Erythroblast (primary cell): ENCODE measurements around the gene COQ6.
"Not testable (repeated sequence)": the region's sequence is repeated elsewhere in the genome, so short reads cannot be mapped to it uniquely, and the experiment has no call there.

Experiments used
- DNase-seq, 2 experiments: peaks; one replicate each; lab custom pipeline; 2025; lab: John Stamatoyannopoulos, UW
- GATA1 ChIP-seq: IDR thresholded peaks from 2 replicates; pipeline ENCODE4 v1.6.1; 2011; ENCODE audit warnings: low read depth, mild to moderate bottlenecking, control low read depth, low read length, moderate library complexity
- POLR2A ChIP-seq: IDR thresholded peaks from 2 replicates; pipeline ENCODE4 v1.6.1; 2011; ENCODE audit warnings: mild to moderate bottlenecking, low read length

Gene COQ6

DNA sequence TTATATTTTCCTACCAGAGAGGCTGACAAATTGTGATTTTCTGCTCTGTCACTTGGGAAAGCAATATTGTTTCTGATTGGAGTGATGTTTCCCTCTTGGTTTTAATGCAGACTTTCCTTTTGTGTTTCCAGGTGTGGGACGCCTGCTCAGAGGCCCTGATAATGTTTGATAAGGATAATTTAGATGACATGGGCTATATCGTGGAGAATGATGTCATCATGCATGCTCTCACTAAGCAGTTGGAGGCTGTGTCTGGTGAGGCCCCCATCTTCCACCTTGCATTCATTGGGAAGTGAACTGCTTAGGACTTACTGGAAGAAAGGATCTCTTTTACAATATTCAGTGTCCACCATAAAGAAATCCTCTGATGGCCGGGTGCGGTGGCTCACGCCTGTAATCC, 5.6 kb downstream of the COQ6 start:
- TF ChIP-seq GATA1 (no peak), POLR2A (no peak)
- no peak for DNase-seq

DNA sequence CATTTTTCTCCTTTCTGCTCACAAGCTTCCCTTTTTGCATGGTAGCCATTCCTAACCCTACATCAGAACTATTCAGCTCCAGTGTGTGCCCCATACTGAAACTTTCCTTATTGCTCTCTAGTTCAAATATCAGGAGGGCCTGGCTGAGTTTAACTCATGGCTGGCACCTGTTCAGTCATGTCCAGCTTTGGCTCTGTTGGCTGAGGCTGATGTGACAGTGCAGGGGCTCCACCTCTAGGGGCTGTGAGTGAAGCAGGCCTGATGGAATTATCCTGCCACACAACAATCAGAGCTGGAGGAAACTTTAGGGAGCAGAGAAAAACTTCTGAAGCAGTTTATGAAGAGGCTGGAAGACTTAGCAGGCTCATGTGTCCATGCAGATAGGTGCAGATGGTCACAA, 8.5 kb downstream of the COQ6 start:
- TF ChIP-seq POLR2A (no peak), GATA1 (no peak)
- DNase-seq = no peak

DNA sequence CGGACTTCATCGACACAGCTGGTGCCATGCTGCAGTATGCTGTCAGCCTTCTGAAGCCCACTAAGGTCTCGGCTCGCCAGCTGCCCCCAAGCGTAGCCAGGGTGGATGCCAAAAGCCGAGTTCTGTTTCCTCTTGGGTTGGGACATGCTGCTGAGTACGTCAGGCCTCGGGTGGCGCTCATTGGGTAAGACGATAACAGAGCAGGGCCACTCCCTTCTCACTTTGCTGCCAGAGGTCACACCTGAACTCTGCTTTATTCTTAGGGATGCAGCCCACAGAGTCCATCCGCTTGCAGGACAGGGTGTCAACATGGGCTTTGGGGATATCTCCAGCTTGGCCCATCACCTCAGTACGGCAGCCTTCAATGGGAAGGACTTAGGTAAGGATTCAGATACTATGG, 11.1 kb downstream of the COQ6 start:
- no peak for TF ChIP-seq GATA1
- no peak for TF ChIP-seq POLR2A

DNA sequence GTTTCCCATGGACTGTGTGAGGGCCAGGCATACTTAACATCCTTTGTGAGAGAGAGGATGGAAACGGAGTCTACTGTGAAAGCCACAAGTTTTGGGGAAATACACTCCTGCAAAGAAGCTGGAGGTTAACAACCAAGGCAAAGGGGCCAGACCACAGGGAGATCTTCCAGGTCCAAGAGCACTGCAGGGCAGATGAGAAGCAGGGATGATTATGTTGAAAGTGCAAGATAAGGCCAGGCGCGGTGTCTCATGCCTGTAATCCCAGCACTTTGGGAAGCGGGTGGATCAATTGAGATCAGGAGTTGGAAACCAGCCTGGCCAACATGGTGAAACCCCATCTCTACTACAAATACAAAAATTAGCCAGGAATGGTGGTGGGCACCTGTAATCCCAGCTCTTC, 15.1 kb downstream of the COQ6 start:
- TF ChIP-seq POLR2A = no peak
- no peak for TF ChIP-seq GATA1
- no peak for DNase-seq

More for the DNA sequence above, 11.1 kb downstream of the COQ6 start:
- no peak for DNase-seq

DNA sequence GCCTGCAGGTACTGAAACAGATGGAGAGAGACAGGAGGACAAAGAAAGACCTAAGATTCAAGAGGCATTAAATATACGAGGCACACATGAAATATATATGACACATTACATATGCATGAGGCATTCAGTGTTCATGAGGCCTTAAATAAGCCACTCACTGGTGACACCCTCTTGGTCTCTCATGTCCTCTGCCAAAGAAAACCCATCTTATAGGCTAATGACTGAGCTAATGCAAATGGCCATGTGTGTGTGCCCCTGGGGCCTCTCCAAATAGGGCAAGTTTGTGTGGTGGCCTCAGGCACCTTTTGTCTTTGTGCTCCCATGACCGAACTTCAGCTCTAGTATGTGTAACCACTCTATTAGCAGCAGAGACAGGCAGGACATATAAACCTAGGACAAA, 18.8 kb downstream of the COQ6 start:
- DNase-seq = no peak
- TF ChIP-seq GATA1 (no peak), POLR2A (no peak)

DNA sequence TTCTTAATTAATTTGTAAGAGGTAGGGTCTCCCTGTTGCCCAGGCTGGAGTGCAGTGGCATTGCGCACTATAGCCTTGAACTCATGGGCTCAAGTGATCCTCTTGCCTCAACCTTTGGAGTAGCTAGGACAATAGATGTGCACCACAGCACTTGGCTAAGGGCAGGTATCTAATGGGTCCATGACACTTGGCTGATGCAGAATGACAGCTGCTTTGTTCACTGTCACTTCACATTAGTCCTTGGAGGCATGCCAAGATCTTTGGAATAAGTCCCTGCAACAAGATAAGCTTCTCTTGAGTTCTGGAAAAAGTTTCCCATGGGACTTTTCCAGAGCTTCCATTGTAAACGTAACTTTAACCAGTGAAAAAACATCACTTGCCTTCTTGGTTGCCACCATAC, 23.4 kb downstream of the COQ6 start:
- TF ChIP-seq POLR2A (no peak), GATA1 (no peak)
- DNase-seq = peak; percentile 12 to 15

GRCh38 chr14:73976125-73976524, 26.0 kb downstream of the COQ6 start:
- TF ChIP-seq GATA1 (no peak), POLR2A (no peak)
- DNase-seq = no peak

DNA sequence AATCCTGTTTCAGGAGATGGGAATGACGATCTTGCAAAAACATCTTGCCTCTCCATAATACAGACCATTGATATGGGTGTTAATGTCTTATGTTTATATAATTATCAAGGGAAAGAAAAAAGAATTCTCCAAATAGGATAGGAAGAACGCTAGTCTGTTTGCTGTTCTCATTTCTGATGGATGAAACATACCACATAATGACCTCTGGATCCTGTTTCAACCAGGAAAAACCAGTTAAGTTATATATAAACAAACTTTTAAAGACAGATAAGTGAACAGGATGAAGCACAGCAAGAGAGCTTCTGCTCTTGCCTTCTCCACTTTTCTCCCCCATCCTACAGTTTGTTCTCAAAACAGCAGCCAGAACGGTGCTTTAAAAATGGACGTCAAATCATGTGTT, 27.8 kb downstream of the COQ6 start:
- no peak for DNase-seq
- TF ChIP-seq POLR2A (no peak), GATA1 (no peak)

- TF ChIP-seq POLR2A (no peak), GATA1 (no peak)
- no peak for DNase-seq
Measured at GRCh38 chr14:73988065-73988464, 38.0 kb downstream of the COQ6 start.

- not testable (repeated sequence) for DNase-seq
Measured at GRCh38 chr14:73988656-73989055, 38.6 kb downstream of the COQ6 start.

DNA sequence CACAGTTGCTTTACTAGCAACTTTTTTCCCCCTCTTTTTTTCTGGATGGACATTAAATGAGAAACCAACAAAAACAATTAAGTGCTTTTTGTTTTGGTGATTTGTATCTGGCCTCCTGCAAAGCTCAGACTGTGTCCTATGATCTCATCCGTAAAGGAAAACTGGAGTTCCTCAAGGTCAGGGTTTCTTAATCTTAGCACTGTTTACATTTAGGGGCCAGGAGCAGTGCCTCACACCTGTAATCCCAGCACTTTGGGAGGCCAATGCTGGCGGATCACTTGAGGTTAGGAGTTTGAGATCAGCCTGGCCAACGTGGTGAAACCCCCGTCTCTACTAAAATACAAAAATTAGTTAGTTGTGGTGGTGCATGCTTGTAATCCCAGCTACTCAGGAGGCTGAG, 41.0 kb downstream of the COQ6 start:
- DNase-seq = no peak
- no peak for TF ChIP-seq POLR2A
- no peak for TF ChIP-seq GATA1

DNA sequence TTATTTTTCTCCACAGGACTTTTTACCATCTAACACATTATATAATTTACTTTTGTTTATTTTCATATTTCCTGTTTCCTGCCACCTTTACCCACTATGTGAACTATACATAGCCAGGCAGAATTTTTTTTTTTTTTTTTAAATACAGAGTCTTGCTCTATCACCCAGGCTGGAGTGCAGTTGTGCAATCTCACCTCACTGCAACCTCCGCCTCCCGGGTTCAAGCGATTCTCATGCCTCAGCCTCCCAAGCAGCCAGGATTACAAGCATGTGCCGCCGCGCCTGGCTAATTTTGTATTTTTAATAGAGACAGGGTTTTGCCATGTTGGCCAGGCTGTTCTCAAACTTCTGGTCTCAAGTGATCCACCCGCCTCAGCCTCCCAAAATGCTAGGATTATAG, 44.8 kb downstream of the COQ6 start:
- DNase-seq = not testable (repeated sequence)

DNA sequence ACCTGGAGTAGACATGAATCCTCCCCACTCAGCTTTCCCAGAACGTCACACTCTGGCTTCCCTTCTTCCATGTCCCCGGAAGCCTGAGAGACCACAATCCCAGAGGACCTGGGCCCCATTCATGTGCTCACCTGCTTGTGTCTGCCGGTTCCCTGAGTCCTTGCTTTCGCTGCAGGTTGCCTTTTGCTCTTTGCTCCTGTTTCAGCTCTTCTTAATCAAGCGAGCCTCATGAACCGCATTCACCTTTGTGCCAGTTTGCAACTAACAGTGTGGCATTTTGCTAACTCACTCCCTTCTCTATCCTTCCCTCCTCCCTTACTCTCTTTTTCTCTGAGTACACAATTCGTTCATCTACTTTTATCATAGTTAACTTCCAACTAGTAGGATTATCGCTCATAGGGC, 45.9 kb downstream of the COQ6 start:
- TF ChIP-seq POLR2A = no peak
- DNase-seq = no peak

DNA sequence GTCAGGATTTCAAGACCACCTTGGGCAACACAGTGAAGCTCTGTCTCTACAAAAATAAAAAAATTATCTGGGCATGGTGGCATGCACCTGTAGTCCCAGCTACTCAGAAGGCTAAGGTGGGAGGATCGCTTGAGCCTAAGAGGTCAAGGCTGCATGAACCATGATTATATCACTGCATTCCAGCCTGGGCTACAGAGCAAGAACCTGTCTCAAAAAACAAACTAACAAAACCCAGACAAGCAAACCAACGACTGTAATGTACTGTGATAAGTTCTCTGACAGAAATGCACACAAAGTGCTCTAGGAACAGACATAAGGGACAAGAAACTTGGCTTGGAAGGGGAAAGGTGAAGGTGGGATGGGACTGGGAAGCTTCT, 46.6 kb downstream of the COQ6 start:
- TF ChIP-seq GATA1 = no peak
- TF ChIP-seq POLR2A = no peak
- DNase-seq = no peak

GRCh38 chr14:73997108-73997943, 47.2 kb downstream of the COQ6 start:
- TF ChIP-seq POLR2A (no peak), GATA1 (no peak)
- DNase-seq = no peak
